ENCODE data around the gene GPR143.

DNA sequence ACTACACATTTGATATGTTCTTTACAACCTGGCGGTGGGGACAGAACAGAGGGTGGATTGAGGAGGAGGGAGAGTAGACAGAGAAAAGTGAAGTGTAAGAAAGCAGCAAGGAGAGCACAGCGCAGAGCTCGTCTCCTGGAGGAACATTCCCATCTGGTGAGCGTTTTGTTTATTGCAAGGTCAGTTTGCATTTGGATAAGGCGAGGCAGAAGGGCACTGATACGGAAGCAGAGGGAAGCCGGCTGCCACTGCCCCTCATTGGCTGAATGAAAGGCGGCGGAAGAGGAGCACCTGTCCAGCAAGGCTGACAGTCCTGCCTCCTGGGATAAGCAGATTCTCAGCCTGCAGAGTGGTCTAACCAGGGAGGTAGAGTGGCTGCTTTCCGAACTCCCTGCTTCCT lies 83.2 kb downstream of the GPR143 start:
- TF ChIP-seq, protein P1, sequence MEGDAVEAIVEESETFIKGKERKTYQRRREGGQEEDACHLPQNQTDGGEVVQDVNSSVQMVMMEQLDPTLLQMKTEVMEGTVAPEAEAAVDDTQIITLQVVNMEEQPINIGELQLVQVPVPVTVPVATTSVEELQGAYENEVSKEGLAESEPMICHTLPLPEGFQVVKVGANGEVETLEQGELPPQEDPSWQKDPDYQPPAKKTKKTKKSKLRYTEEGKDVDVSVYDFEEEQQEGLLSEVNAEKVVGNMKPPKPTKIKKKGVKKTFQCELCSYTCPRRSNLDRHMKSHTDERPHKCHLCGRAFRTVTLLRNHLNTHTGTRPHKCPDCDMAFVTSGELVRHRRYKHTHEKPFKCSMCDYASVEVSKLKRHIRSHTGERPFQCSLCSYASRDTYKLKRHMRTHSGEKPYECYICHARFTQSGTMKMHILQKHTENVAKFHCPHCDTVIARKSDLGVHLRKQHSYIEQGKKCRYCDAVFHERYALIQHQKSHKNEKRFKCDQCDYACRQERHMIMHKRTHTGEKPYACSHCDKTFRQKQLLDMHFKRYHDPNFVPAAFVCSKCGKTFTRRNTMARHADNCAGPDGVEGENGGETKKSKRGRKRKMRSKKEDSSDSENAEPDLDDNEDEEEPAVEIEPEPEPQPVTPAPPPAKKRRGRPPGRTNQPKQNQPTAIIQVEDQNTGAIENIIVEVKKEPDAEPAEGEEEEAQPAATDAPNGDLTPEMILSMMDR (IDR thresholded peaks at IDR 0.05), result no peak
- TF ChIP-seq POLR2A (IDR thresholded peaks at IDR 0.05), result no peak
